SK-MEL-5 (cell line): ENCODE measurements around the gene PTPRM. TPM values are rescaled to one million over a fixed set of nuclear protein-coding genes. Genes with fewer than 3 reads are reported as not detected.

ENCODE experiments used
- DNase-seq: peaks from one replicate; pipeline ENCODE4 v3.0.0-alpha.2; 2016; ENCODE audit warnings: low read depth, low spot score
- in situ Hi-C: cut with HindIII; loops from 2 replicates; pipeline ENCODE4 v1.10.0; 2016; ENCODE audit warnings: low sequenced_read_pairs, high pct_unique_total_duplicates, low pct_unique_long_range_greater_than_20kb
- total RNA-seq: library from RNA; depleted of rRNA; stranded (reverse); fragments of >200 nt; shearing (Covaris generic); gene quantifications from 2 replicates; pipeline ENCODE4 v1.2.3, GENCODE V29; 2014

Gene PTPRM
- total RNA-seq, 1 experiment from 2014 or later: 43.7 TPM

DNA sequence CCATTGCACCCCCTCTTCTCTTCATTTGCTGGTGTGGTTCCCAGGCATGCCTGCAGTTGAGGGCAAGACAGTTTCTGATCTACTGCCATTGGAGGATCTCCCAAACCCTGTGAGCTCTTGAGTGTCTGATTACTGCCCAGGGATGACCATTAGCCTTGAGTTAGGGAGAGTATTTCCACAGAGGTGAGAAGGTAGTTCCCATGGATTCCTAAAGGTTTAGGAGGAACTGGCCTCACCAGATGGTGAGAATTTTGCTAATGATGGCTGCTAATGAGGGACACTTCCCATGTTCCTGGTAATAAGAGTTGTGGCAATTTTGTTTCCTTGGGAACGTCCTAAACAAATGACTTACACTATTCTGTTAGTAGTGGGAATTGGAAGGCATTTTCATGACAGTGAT, 42.5 kb downstream of the PTPRM start:
- DNase-seq: no peak
- in situ Hi-C loops: no loop called here

DNA sequence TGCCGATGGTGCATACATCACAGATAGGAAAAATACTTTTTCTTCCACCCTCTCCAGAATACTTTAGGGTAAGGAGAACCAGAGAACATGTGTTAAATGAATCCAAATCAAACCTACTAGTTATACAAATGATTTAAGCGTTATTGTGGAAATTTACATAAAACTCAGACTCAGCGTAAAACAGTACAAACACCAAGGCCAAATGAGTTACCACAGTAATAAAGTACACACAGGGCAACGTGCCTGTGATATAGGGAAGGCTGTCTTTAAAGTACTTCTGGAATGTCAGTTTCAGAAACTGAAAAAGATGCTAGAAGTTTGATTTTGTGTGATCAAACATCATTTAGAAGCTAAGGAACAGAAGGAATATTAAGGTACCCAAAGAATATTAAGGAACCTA, 46.9 kb downstream of the PTPRM start:
- DNase-seq: no peak
- in situ Hi-C loops: no loop called here

DNA sequence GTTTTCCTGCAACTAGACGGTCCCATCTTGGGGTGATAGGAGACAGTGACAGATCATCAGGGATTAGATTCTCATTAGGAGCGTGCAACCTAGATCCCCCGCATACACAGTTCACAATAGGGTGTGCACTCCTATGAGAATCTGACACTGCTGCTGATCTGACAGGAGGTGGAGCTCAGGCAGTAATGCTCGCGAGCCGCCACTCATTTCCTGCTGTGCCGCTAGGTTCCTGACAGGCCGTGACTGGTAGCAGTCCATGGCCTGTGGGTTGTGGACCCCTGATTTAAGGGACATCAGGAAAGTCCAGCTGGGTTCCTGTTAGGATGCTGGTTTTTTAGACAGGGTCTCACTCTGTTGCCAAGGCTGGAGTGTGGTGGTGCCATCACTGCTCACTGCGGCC, 48.7 kb downstream of the PTPRM start:
- in situ Hi-C loops: no loop called here
- no peak for DNase-seq

DNA sequence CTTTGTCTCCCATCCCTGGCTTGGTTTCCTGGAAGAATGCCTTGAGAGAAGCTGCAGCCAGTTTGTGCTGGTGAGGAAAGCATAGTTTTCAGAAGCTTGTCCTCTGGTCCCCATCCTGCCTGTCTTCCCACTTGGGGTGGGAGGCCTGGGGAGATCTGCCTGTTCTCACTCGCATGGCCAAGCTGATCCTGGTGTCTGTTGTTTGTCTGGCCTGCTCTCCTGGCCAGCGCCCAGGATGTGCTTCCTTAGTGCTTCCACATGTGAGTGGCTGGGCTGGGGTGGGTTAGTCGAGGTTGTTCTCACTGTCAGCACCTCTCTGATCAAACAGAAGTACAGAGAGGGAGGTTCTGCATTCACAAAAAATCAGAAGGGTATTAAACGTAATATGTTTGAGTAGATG, 49.5 kb downstream of the PTPRM start:
- DNase-seq: no peak
- in situ Hi-C loops: no loop called here

DNA sequence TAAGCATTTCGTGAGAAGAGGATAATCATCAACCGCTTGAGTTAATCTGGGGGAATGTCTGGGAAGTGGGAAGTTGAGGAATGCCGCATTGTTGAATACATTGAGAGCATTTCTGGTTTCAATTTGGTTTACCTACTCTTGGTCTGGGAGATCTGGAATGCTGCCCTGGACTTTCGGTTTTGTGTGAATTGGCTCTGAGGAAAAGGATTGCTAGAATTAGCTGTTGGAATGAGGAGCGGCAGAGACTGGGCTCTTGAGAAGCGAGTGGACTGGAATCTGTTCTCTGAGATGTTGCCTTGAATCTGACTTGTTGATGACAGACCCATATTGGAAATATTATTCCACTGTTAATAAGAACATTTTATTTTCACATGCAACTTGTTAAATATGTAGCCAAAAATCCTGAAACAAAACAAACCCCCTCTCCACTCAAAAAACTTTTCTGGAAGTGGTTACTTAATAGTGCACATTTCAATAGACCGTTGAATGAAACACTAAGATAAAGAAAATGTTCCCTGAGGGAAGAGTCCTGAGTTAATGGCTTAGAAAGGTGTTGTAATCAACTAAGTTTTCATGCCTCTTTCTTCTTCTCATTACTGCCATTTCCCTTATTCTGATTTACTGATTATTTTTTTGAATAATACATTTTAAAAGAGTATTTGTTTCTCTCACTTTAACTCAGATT, 50.8 kb downstream of the PTPRM start:
- in situ Hi-C loops: no loop called here
- DNase-seq: no peak

DNA sequence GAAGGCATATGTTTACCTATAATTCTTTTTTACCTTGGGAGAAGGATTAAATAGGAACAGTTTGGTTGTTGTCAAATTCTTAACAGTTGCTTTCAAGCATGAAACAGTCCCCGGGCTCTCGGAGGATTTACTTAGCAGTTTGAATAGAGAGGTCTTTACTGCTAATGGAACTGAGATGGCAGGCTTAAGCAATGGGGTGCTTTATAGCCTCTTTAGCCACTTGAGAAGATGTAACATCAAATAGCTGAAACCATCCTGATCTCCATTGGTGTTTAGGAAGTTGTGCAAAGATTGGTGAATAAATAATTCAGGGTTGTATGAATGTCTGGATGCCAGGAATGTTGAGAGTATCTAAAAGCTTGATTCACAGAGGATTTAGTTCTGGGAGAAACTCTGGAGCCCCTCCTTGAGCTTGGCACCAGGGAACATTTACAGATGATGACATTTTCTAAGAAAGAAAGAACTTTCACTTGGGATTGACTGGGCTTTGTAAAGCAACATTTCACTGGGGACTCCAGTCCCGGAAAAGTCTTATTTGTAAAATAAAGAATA, 51.9 kb downstream of the PTPRM start:
- DNase-seq: no peak
- in situ Hi-C loops: no loop called here

DNA sequence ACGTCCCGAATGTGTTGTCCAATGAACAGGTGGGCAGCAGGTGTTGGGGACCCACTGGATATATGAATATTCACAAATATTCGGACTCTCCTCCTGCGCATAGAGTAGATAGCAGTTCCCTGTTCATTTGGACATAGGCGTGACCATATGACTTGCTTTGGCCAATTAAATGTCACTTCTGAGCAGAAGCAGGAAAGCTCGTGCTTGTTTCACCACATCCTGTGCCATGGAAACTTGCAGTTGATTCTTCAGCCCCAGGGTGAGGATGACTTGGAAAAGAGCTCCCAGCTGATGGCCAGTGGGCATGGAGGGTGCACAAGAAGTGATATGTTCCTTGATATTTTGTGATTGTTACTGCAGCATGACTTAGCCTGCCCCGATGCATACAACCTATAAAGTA, 52.6 kb downstream of the PTPRM start:
- in situ Hi-C loops: no loop called here
- no peak for DNase-seq

DNA sequence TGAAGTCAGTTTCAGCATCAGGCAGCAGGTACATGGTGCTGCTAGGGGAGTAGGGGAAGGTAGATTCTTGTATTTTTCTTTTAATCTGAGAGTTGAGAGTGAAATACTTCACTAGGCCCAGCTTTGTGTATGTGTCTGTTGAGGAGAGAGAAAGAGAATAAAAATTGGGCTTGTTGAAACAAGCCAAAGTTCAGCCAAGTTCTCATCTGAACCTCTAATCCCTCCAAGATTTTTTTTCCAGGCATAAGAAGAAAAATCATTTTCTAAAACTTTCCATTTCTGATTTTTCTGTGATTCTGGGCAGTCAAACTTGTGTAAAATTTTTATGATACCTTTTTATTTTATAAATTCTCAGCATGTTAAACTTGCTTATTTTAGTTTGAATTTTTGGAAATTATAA, 55.6 kb downstream of the PTPRM start:
- in situ Hi-C loops: no loop called here
- no peak for DNase-seq

DNA sequence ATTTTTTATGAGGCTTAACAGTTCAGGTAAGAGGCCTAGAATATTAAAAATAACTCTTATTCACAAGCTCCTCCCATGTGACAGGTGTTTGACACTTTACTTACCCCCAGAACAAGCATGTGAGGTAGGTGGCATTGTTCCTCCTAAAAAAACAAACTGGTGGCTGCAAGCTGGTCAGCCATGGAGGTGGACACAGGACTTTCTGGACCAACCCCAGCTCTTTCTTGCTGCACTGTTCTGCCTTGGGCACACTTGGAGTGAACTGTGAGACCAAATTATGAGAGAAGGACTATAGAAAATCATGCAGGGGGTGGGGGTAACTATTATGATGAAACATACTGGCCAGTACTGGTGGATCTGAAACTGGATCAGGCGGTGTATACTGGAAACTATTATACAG, 56.6 kb downstream of the PTPRM start:
- in situ Hi-C loops: no loop called here
- DNase-seq: no peak

DNA sequence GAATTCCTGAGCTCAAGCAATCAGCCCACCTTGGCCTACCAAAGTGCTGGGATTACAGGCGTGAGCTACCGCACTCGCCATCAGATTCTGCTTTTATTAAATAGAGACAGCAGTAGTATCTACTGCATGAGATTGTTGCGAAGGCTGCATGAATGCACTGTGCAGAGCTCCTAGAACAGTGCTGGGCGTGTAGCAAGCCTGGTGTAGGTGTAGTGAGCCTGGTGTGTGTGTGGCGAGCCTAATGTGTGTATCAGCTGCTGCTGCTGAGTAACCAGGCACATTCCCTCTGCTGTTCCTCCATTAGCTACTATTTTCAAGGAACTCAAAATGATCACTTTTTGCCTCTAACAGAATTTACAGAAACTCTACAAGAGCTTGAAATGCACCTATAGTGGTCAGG, 57.6 kb downstream of the PTPRM start:
- in situ Hi-C loops: no loop called here

DNA sequence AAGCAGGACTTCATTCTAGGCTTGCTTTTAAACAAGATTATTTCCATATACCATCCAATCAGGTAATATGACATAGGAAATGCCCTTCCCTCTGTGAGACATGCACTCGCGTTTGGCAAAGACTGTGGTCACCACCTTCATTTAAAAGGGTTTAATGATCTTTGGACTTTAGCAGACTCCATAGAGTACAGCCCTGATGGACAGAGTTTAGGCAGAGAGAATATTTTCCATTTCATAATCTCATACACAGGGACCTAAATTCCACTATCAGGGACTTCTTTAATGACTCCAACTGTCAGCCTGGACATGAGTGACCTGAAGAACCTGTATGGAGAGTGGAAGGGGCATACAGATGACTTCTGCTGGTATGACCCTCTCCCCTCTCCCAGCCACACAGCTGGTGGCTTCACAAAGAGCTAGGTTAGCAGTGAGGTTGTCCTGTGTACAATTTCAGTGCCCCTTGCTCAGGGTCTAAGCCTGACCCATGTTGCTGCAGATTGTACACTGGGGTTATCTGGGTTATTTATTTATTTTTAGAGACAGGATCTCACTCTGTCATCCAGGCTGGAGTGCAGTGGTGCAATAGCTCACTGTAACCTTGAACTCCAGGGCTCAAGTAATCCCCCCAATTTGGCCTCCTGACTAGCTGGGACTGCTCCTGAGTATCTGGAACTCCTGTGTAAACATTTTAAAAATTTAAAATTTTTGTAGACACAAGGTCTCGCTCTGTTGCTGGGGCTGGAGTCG, 59.2 kb downstream of the PTPRM start:
- no peak for DNase-seq
- in situ Hi-C loops: no loop called here

More for the DNA sequence above, 57.6 kb downstream of the PTPRM start:
- no peak for DNase-seq

DNA sequence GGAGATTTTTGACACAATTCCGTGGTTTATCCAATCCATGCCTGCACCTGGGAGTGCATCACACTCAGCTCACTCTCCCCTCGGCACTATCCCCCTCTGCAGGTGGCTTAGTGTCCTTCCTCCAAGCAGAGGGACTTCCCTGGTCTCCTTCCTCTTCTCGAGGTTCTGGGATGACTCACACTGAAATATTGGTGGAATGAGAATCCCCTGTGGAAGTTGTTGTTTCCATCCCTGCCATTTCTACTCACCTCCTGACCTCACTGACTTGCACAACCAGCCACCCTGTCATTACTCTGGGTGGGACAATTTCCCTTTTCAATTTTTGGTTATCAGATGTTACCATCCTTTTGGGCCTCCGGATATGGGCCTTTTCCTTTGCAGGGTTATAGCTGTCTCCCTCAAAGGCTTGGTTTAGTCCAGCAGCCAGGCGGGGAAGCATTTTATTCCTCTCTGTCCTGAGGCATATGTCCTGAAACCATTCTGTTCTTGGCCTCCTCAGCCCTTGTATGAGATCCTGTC, 59.9 kb downstream of the PTPRM start:
- DNase-seq: no peak
- in situ Hi-C loops: no loop called here

DNA sequence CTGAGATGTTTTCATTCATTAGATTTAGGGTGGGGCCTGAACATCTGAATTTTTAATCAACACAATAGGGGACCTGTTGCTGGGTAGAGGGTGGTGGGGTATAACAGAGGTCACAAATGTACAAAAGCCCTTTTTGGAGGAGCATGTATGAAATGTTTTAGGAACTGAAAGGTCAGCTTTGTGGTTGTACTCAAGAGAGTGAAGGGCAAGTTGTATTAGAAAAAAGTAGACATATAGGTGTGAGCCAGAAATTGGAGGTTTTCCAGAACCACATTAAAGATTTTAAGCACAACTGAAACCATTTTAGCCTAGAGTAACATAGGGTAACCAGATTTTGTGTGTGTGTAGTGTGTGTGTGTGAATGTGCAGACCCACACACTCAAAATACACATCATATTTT, 62.3 kb downstream of the PTPRM start:
- DNase-seq: no peak
- in situ Hi-C loops: no loop called here

DNA sequence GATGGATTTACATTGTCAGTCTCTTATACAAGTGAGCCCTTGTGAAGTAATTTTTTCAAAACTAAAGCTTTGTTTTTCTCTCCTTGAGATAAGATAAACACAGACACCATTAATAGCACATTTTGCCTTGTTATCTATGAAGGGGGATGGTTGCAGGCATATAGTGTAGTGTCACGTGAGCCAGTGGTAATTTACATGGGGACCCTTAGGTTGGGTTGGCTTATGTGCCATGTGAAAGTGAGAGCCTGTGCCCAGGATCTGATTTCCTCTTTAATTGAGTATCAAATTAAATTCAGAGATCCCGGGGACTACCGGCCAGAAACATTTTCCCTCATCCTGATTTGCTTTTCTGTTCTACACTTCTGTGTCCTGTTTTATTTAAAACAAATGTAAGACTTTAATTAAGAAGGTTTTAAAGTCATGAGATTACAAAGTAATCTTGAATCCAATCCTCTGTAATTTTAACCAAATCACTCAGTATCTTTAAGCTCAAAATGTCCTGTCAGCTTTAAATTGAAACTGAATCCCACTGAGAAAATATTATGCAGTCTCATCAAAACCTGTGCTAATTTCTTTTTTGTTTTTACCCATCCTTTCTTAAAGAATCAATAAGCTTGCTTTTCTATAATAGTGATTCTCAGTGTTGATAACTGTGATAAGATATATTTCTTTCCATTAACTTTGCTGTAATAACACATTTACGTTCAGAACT, 63.8 kb downstream of the PTPRM start:
- no peak for DNase-seq
- in situ Hi-C loops: no loop called here

DNA sequence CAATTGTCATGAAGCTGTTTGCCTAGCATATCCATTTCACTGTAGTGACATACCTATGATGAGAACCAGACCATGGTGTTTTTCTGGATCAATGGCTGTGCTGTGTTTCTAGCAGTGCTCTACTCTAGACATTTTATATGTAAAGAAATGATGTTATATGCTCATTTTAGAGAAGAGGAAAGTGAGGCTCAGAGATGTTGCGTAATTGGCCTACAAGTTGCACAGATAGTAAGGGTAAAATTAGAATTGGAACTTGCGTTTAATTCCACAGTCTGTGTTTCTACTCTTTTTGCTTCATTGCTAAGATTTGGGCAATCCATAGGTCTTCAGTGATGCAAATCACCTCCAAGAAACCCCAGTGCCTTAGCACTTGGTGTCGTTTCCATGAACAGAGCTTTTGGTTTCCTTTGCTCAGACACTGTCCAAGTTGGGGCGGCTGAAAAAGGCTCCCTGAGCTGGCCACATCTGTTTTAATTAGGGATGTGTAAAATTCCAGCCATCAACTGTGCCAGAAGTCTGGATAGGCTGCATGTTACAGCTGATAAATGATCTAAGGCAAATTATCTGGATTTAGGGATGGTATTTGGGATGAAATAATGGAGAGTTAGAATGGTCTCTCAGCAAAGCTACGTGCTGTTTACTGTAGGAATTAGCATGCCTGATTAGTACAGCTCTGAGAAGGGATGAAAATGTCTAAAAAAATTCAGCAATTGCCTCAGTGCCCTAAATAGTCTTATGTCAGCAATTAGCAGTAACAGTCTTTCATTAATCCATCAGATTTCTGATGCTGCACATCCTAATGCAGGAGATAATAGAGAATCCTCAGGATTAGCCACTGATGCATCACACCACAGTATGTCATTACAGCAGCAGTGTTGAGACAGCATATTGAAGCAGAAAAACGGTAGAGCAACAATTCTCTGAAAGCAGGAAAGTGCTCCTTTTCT, 65.3 kb downstream of the PTPRM start:
- DNase-seq: no peak
- in situ Hi-C loops: no loop called here

DNA sequence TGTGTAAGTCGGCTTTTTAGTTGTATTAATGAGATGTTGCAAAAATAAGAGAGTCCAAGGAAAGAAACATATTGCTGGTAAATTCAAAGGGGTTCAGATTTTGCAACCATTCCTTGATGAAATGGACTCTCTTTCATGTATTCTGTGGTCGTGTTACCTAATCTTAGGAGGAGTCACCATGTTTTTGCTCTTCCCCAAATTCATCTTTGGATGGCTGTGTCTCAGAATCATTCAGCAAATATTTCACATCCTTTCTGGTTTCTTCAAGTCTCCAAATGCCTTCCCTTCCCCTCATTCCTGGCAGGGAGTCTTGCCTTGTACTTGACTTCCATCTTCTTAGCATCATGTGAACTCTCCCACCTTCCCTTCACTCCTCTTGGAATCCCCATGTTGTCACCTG, 66.1 kb downstream of the PTPRM start:
- no peak for DNase-seq
- in situ Hi-C loops: no loop called here

DNA sequence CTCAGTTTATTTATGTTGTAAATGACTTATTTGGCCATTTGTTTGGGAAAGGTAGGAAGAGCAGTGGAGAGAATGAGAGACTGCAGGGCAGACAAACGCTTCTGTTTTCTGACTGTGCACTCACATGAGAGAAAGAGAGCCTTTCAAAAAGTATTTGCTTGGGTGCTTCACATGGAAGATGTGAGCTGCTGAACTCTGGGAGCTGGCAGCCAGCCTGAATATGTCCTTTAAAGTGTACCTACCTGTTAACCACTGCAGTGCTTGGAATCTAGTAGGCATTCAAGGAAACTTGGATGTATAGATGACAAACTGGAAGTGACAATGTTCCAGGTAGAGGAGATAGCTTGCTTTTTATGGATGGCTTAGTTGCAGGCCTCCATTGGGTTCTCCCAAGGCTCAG, 68.8 kb downstream of the PTPRM start:
- DNase-seq: no peak
- in situ Hi-C loops: no loop called here
